OCI-LY7 (cell line): ENCODE data around the gene STRA8. TPM values are rescaled to one million over a fixed set of nuclear protein-coding genes. Genes with fewer than 3 reads are reported as not detected.
A peak's percentile ranks its signal among the peaks of the same experiment; 100 is the strongest.

Source experiments
- BruUV-seq: library from RNA; stranded (reverse); fragments of 400-500 nt; replicated peaks from 2 replicates; lab custom pipeline; 2021; lab: Mats Ljungman, UMichigan
- CTCF ChIA-PET: fragments of 300-600 bp; sonication (Branson Sonifier 250); formaldehyde crosslinking; loops from one replicate; lab custom pipeline; 2022; ENCODE audit warnings: antibody characterized with exemption; ENCODE audit not compliant: unreplicated experiment; lab: Charles Lee
- POLR2A ChIA-PET: fragments of 300-600 bp; sonication (Branson Sonifier 250); formaldehyde crosslinking; loops from one replicate; lab custom pipeline; 2022; ENCODE audit warnings: antibody characterized with exemption; lab: Charles Lee
- DNase-seq: peaks from one replicate; pipeline ENCODE4 v3.0.0-alpha.2; 2015; ENCODE audit warnings: low spot score
- H2AFZ ChIP-seq: fragments of 200-600 bp; sonication (generic), shearing (Covaris generic); 2 replicates; pipeline ENCODE4 v1.6.1; 2014; ENCODE audit warnings: mild to moderate bottlenecking, antibody characterized with exemption, low read length, moderate library complexity
- H3K27ac ChIP-seq: fragments of 200-600 bp; sonication (generic); 2 replicates; pipeline ENCODE4 v1.5.1; 2014; ENCODE audit warnings: mixed run types, low read depth, mild to moderate bottlenecking, moderate library complexity, low read length, inconsistent platforms; ENCODE audit not compliant: poor library complexity, severe bottlenecking
- H3K36me3 ChIP-seq: fragments of 200-600 bp; sonication (generic); 2 replicates; pipeline ENCODE4 v1.6.1; 2014; ENCODE audit warnings: mild to moderate bottlenecking, antibody characterized with exemption, low read length, moderate library complexity, mixed read lengths; ENCODE audit not compliant: insufficient read depth
- H3K4me1 ChIP-seq: fragments of 200-600 bp; sonication (generic); 2 replicates; pipeline ENCODE4 v1.5.1; 2014; ENCODE audit warnings: mild to moderate bottlenecking, low read length; ENCODE audit not compliant: insufficient read depth, poor library complexity, severe bottlenecking
- H3K4me2 ChIP-seq: fragments of 200-600 bp; sonication (generic); 2 replicates; pipeline ENCODE4 v1.6.1; 2014; ENCODE audit warnings: mild to moderate bottlenecking, low read length
- H3K4me3 ChIP-seq: fragments of 200-600 bp; sonication (generic); 2 replicates; pipeline ENCODE4 v1.5.1; 2014; ENCODE audit warnings: mild to moderate bottlenecking, low read depth, low read length; ENCODE audit not compliant: poor library complexity, severe bottlenecking
- H3K79me2 ChIP-seq: fragments of 200-600 bp; sonication (generic); 2 replicates; pipeline ENCODE4 v1.6.1; 2016; ENCODE audit warnings: low read depth, mild to moderate bottlenecking, low read length, moderate library complexity, mixed read lengths; ENCODE audit not compliant: insufficient read depth
- H3K9me2 ChIP-seq: fragments of 200-600 bp; sonication (generic); 2 replicates; pipeline ENCODE4 v1.6.1; 2016; ENCODE audit warnings: mild to moderate bottlenecking, low read length, mixed read lengths; ENCODE audit not compliant: insufficient read depth
- H3K9me3 ChIP-seq: fragments of 200-600 bp; sonication (generic); 2 replicates; pipeline ENCODE4 v1.6.1; 2014; ENCODE audit warnings: mild to moderate bottlenecking, mixed run types, low read length, mixed read lengths
- H4K20me1 ChIP-seq: fragments of 200-600 bp; sonication (generic); 2 replicates; pipeline ENCODE4 v1.6.1; 2014; ENCODE audit warnings: mild to moderate bottlenecking, antibody characterized with exemption, low read length, moderate library complexity, mixed read lengths; ENCODE audit not compliant: insufficient read depth
- EZH2phosphoT487 ChIP-seq: fragments of 200-600 bp; sonication (generic); IDR thresholded peaks from 2 replicates; pipeline ENCODE4 v1.6.1; 2018; ENCODE audit warnings: low read depth, borderline replicate concordance, mild to moderate bottlenecking, mixed run types, antibody characterized with exemption, low read length, moderate library complexity, mixed read lengths
- intact Hi-C: fragments of 100-400 bp; cut with micrococcal nuclease; formaldehyde crosslinking; loops from one replicate; pipeline ENCODE4 v1.10.0; 2022; ENCODE audit not compliant: unreplicated experiment
- total RNA-seq, 2 experiments: library from RNA; depleted of rRNA in 1 of 2; stranded (reverse); fragments of >200 nt in 1 of 2; shearing (Covaris generic) in 1 of 2; gene quantifications; 2 replicates each; pipeline ENCODE4 v1.2.3, GENCODE V29; 2014 to 2022
- TF ChIP-seq, protein P1 (sequence below): fragments of 200-600 bp; sonication (generic); conservative IDR thresholded peaks from 2 replicates; pipeline ENCODE4 v1.5.1; 2014; ENCODE audit warnings: mild to moderate bottlenecking, antibody characterized with exemption, low read length, moderate library complexity, mixed read lengths

Gene STRA8
- total RNA-seq, 2 experiments from 2014 or later, result not detected

DNA sequence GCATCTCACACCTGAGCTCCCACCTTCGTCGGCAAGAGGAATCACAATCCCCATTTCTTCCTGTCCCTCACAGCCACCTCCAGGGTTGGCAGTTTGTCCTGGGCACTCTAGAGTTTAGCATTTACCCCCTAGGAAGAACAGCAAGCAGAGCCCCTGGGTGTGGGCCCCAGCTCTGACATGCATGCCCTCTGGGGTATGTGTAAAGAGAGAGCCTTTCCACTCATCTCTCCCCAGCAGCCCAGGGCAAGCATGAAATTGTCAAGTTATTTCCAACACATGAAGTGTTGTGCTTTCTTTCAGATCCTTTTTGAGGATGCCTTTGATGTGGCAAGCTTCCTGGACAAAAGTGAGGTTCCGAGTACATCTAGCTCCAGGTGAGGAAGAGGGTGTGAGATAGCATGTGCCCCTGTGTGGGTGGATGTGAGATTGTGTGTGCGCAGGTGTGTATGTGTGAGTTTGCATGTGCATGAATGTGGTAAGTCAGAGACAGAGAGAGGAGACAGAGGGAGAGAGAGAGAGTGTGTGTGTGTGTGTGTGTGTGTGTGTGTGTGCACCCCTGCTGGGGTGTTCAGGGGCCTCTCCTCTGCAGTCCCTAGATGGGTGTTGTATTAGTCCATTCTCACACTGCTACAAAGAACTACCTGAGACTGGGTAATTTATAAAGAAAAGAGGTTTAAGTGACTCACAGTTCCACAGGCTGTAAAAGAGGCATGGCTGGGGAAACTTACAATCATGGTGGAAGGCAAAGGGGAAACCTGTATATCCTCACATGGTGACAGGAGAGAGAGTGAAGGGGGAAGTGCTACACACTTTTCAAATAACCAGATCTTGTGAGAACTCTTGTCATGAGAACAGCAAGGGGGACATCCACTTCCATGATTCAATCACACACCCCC is 18.1 kb downstream of the STRA8 start:
- Histone ChIP-seq H2AFZ (no peak overlapping the region), H3K79me2 (no peaks in the 10 kb centered on the region), H3K36me3 (no peaks in the 10 kb centered on the region), H3K27ac (no peak overlapping the region), H3K9me3 (no peaks in the 10 kb centered on the region), H3K9me2 (no peaks in the 10 kb centered on the region), H4K20me1 (no peaks in the 10 kb centered on the region; the same call in 1 of the 2 replicates), H3K4me2 (no peak overlapping the region), H3K4me1 (no peaks in the 10 kb centered on the region), H3K4me3 (no peak overlapping the region)
- BruUV-seq, result no TSS peak
- intact Hi-C loops, result no loop called here
- no peak for TF ChIP-seq EZH2phosphoT487
- TF ChIP-seq, protein P1, sequence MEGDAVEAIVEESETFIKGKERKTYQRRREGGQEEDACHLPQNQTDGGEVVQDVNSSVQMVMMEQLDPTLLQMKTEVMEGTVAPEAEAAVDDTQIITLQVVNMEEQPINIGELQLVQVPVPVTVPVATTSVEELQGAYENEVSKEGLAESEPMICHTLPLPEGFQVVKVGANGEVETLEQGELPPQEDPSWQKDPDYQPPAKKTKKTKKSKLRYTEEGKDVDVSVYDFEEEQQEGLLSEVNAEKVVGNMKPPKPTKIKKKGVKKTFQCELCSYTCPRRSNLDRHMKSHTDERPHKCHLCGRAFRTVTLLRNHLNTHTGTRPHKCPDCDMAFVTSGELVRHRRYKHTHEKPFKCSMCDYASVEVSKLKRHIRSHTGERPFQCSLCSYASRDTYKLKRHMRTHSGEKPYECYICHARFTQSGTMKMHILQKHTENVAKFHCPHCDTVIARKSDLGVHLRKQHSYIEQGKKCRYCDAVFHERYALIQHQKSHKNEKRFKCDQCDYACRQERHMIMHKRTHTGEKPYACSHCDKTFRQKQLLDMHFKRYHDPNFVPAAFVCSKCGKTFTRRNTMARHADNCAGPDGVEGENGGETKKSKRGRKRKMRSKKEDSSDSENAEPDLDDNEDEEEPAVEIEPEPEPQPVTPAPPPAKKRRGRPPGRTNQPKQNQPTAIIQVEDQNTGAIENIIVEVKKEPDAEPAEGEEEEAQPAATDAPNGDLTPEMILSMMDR, result no peak
- ChIA-PET CTCF (no interaction called here), POLR2A (interaction anchor here (0.5 to 1.7 kb wide), 3 partner anchors 17 to 1157 kb away, joined by 3 to 7 read pairs (median 4); no protein-coding TSS in a partner anchor)
- DNase-seq, result no peak

DNA sequence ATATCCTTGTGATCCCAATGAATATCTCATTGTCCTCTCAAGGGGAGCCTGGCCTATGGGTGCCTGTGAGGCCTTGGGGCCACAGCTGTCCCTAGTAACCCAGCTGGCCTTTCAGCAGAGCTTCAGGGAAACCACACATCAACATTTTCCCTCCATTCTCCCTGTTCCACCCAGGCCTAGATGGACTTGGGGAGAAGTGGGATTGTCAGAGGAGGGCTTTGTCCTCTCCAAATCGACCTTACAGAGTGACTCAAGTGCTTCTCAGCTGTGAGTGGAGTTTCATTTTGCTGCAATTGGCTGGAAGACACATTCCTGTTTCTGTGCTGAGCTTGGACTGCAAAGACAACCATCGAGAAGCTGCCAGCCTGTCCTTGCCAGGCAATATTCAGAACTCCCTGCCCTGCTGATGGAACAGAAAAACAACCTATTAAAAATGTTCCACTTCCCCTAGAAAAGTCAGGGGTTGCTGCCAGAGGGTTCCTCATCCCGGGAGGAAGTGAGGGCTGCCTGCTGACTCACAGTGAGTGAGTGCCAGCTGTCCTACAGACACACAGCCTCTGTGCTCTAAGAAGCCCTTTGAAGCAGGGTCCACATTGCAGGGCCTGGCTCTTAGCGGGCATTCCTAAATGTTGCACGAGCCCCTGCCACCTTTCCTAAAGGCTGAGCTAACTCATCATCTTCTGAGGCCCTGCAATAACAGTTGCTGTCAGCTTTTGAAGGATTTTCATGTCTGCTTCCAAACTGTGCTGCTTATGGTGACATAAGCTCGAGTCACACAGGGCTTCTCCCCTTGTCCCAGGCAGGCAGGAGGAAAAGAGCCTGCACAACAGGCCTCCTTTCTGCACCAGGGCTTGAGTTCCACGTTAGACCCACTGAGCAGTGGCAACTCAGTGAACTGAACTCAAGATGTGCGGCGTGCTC is 20.5 kb downstream of the STRA8 start:
- Histone ChIP-seq H4K20me1 (no peaks in the 10 kb centered on the region; the same call in 1 of the 2 replicates), H3K4me2 (no peak overlapping the region), H3K36me3 (no peaks in the 10 kb centered on the region), H3K9me3 (no peaks in the 10 kb centered on the region), H3K27ac (no peak overlapping the region), H3K9me2 (no peaks in the 10 kb centered on the region), H3K79me2 (no peaks in the 10 kb centered on the region), H3K4me3 (no peak overlapping the region), H3K4me1 (no peaks in the 10 kb centered on the region), H2AFZ (peak overlapping the region; percentile 61)
- BruUV-seq, result no TSS peak
- intact Hi-C loops, result no loop called here
- ChIA-PET POLR2A (interaction anchor here (0.5 to 1.1 kb wide), 4 partner anchors 9 to 1018 kb away, joined by 3 read pairs; no protein-coding TSS in a partner anchor), CTCF (interaction anchor here (0.5 to 0.6 kb wide), 2 partner anchors 438 to 456 kb away, joined by 3 read pairs; no protein-coding TSS in a partner anchor)
- DNase-seq, result no peak
- TF ChIP-seq EZH2phosphoT487, result no peak
- TF ChIP-seq, protein P1, result no peak
